22Rv1 (cell line): ENCODE results near the gene POC1A.

ENCODE experiments used
- CTCF ChIP-seq: fragments of 450-650 bp; IDR thresholded peaks from 2 replicates; pipeline ENCODE4 v1.5.1; 2017; ENCODE audit warnings: mild to moderate bottlenecking
- ZFX ChIP-seq: fragments of 450-650 bp; IDR thresholded peaks from 2 replicates; pipeline ENCODE4 v1.6.1; 2017; ENCODE audit warnings: antibody characterized with exemption, borderline replicate concordance

- TF ChIP-seq CTCF (no peak), ZFX (no peak)
Measured at GRCh38 chr3:52185311-52185710, 31.1 kb upstream of the POC1A start.
